GM21619 (cell line): ENCODE results near the gene IL18.
"Not testable (repeated sequence)": the region's sequence is repeated elsewhere in the genome, so short reads cannot be mapped to it uniquely, and the experiment has no call there.

Experiments used
- ATAC-seq: cut with Tn5 transposase; IDR thresholded peaks from one replicate; pipeline ENCODE4 v1.9.1; 2021; ENCODE audit not compliant: unreplicated experiment

The IL18 gene

GRCh38 chr11:112172362-112172994 is 8.6 kb upstream of the IL18 start:
- ATAC-seq = peak; percentile 50

DNA sequence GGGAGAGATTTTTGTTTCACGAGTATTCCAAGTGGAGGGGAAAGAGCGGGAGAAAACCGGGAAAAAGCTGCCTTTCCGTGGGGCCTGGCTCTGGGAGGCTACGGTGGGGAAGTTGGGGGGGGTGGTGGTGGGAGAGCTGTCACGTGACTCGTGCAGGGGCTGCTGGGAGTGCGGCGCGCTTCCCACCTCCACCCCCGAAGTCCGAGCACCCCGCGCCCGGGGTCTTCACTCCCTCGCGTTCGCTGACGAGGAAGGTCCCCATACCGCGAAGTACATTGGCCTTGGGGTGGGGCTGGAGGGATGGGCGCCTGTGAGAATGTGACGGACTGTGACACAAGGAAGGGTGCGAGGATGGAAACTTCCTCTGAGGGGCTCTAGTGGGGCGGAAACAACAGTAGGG is 3.3 kb upstream of the IL18 start, which contains the start of gene TEX12:
TEX12 (plus strand) TSS at position 228 of the 400 bp plus-strand sequence. CDS start 1,897 bp downstream, outside the sequence.
- ATAC-seq = no peak

DNA sequence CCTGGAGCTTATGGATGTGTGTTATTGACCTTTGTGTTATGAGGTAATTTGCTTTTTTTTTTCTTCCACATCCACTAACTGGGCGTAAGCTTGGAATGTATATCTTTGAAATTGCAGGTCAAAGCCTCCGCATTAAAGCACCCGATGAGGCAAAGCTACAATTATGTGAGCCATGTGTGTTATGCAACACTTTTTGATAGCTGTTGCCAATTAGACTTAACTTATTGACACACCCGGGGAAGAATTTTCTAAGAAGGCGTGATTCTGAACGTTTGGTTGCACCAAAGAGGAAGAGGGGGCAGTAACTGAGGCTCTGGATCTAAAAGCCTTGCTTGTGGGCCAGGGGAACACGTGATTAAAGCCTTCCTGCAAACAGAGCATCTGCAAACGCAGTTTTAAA is 2.7 kb upstream of the IL18 start:
- ATAC-seq = no peak

GRCh38 chr11:112165049-112165448 is 1.2 kb upstream of the IL18 start:
- ATAC-seq = no peak

DNA sequence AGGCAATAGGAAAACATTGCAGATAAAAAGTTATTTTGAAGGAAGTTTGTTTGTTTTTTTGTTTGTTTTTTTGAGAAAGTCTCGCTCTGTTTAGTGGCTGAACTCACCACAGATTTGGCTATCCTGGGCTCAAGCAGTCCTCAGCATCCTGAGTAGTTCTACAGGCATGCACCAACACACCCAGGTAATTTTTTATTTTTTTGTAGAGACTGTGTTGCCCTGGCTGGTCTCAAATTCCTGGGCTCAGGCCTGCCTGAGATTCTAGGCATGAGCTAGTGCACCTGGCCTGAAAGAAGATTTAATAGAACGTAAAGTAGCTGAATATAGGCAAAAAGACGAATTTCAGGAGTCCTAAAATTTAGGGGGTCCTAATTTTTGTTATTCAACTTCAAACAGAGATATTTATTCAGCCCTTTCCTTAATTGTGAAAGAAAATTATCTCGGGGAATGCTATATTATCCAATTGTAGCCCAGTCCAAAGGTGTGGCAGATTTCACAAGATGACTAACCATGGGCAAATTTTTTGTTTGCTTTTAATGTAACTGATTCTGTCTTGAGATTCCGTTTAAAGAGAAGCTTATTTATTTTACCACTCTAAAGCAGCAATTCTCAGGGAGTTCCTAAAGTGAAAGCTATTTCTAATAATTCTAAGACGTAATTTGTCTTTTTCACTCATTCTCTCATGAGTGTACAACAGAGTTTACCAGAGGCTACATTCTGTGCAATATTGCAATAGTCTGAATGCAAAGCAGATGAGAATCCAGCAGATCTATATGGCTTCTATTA is 940 bp downstream of the IL18 start:
- no peak for ATAC-seq

DNA sequence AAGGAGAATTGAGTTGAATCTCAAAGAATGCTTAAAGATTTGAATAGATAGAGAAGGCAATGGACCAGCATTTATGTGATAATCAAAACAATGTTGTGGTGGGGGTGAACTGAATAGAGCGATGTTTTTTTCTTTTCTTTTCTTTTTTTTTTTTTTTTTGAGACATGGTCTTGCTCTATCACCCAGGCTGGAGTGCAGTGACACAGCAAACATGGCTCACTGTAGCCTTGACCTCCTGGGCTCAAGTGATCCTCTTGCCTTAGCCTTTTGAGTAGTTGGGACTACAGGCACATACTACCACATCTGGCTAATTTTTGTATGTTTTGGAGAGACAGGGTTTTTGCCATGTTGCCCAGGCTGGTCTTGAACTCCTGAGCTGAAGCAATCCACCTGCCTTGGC is 1.7 kb downstream of the IL18 start:
- ATAC-seq = not testable (repeated sequence)

GRCh38 chr11:112161012-112161411 is 2.9 kb downstream of the IL18 start:
- no peak for ATAC-seq

- no peak for ATAC-seq
These were observed 3.6 kb downstream of the IL18 start for GRCh38 chr11:112160091-112160848.

- no peak for ATAC-seq
These were observed 4.5 kb downstream of the IL18 start for GRCh38 chr11:112159098-112160065.

- no peak for ATAC-seq
These were observed 6.7 kb downstream of the IL18 start for GRCh38 chr11:112156956-112157766.

DNA sequence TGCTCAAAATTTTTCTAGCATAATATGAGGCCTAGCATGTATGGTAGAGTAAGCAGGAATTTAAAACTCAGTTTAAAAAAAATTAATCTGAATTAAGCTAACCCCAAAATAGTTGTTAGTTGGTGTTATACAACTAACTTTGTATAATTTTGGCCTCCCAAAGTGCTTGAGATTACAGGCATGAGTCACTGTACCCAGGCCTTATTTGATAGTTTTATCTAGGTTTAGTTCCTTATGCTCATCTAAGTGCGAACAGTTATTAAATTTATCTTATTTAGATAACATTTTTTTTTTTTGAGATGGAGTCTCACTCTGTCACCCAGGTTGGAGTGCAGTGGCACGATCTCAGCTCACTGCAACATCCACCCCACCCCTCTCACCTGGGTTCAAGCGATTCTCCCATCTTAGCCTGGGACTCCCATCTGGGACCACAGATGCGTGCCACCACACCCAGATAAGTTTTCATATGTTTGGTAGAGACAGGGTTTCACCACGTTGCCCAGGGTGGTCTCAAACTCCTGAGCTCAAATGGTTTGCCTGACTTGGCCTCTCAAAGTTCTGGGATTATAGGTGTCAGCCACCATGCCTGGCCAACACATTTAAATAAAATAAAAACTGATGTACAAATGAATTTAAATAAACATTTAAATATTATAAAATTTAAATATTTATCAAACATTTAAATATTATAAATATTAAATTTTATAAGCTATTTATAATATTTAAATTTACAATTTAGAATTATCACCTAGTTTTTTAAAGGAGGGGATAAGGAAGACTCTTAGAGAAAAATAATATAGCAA is 7.5 kb downstream of the IL18 start:
- ATAC-seq = no peak

DNA sequence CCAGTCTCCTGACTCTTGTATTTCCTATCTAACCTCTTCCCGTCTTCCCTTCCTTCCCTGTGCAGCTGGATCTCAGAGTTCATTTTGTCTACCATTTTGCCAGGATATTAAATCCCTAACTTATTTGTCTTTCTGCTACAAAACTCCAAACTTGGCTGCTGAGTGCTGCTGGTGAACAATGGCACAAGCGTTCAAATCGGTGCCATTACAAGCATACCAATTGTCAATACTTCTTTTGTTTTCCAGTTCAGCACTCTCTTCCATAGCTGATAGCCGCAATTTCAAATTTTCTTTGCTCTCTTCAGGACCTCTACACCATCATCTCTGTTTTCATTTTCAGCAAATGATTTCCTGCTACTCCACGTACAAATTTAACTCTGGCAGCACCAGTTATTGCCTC is 13.4 kb downstream of the IL18 start:
- no peak for ATAC-seq

DNA sequence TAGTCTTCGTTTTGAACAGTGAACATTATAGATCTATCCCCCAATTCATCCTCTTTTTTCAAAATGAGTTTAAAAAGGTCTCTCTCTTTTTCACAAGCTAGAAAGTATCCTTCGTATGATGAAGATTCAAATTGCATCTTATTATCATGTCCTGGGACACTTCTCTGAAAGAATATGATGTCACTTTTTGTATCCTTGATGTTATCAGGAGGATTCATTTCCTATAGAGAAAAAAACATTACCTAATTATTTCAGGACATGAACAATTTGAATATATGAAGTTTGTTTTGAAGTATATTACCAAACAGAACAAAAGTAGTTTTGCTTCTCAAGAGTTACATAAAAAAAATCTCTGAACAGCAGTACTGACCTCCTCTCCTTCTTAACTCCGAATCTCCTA is 20.3 kb downstream of the IL18 start:
- ATAC-seq = no peak

GRCh38 chr11:112134473-112134872 is 29.4 kb downstream of the IL18 start:
- no peak for ATAC-seq

- ATAC-seq = no peak
These were observed 31.2 kb downstream of the IL18 start for GRCh38 chr11:112132737-112133136.

DNA sequence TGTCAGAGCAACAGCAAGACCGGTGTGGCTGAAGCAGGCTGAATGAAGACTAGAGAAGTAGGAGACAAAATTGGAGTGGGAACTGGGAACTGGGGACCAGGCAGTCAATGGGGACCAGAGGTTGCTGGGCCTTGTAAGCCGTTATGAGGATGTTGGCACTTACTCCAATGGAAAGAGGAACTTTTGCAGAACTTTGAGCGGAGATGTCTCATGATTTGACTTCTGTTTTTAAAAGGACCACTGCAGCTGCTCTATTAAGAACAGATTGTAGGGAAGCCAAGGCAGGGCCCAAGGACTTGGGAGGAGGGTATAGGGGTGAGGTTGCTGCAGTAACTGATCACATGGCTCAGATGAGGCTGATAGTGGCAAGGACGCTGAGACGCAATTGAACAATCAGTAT is 34.2 kb downstream of the IL18 start:
- no peak for ATAC-seq

DNA sequence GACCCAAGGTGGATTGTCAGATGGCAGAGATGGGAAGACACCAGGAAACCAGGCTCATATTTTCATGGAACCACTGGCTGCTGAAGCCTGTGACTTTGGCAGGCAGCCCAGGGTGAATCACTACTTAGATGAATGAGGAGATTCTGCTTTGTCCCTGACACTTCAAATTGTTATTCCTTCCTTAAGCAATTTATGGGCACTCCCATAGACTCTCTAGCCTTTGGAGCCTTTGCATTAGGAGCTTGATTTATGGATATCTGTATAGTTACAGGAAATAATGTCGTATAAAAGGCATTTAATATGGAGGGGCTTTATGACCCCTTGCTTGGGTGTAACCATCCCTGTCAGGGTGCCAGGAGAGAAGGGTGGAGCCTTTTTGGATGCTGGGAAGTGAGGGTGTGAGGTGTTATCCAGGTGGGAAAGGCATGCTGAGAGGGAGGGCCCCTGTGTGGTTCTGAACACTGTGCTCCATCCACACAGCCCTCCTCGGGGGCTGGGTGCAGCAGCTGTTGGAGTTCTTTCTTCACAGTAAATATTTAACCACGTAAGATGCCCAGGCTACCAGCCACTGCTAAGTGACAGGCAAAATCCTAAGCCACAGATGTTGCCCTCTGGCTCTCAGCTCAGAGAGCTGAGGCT is 35.3 kb downstream of the IL18 start:
- no peak for ATAC-seq

DNA sequence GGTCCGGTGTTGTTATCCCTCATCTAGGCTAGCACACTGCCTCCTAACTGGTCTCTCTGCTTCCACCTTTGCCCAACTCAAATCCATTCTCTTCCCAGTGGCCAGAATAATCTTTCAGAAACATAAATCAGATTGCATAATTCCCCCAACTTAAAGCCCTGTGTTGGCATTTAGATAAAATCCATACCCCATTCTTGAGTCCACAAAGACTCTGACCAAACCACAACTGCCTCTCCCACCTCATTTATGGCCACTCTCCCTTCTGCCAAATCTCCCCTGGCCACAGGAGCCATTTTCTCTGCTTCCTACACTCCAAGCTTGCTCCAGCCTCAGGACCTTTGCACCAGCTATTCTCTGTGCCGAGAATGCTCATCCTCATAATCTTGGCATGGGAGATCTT is 36.8 kb downstream of the IL18 start:
- ATAC-seq = no peak

DNA sequence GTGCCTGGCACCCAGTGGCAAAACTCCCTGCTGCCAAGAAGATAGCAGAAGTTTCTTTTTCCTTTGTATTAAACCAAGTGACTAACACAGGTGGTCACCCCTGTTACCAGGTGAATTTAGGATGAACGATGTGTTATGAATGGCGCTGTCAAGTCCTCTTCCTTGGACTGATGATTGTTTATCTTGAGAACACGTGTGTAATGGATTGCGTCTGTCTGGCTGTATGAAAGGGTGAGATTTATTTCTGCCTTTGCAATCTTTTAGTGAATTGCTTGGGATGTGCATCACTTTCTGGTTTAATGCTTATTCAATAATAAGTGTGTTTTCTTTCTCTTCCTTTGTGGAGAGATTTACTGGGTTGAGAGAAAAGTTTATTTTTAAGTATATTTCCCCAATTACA is 40.8 kb downstream of the IL18 start:
- no peak for ATAC-seq
